ENCODE results near the gene SLC13A4.
A peak's percentile ranks its signal among the peaks of the same experiment; 100 is the strongest.
"Not testable (repeated sequence)": the region's sequence is repeated elsewhere in the genome, so short reads cannot be mapped to it uniquely, and the experiment has no call there.

Gene SLC13A4

DNA sequence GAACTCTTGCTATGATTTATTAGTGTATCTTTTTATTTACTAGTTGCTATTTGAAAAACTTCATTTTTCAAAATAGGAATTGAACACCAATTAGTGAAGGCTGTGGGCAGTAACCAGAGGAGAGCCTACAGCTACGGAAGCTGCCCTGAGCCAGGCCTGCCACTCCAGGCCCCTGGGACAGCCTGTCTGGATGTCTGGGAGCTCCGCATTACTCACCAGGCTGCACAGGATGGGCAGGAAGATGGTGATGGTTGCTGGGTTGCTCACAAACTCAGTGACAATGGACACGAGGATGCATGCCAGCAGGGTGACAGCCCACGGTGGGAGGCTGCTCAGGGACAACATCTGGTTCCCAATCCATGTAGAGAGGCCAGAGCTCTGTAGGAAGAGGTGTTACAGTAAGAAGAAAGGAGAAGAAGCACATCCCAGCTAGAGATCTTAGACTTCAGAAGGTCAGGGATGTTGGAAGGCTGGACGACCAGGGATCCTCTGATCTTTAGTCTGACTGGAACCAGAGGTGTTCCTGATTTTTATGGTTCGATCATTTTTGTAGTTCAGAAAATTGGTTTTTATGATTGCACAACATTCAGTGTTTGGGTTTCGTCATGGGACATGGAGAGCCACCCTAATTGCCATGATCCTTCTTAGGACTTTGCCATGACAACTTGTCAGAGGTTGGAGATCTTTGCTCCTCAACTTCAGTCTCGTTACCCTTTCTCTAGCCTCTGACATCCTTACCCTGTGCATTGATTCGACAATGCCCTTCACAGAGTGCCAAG is 42.5 kb downstream of the SLC13A4 start:
- DNase-seq, result no peak

DNA sequence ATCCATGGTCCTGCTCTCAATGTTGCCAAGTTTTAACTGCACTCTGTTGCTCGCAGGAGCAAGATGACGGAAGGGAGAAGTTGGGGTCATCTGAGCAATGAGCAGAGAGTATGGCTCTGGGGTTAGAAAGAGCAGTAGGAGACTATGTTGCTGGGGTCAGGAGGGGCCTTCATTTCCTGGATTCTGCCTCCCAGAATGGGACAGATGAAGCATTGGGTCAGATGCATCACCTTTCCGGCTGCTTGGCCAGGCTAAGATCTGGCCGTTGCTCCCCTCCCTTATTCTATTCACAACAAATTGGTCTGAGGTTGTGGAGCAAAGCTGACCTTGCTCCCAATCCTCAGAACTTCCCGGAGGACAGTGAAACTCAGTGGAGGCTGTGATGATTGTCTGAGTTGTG is 43.3 kb downstream of the SLC13A4 start:
- no peak for DNase-seq

DNA sequence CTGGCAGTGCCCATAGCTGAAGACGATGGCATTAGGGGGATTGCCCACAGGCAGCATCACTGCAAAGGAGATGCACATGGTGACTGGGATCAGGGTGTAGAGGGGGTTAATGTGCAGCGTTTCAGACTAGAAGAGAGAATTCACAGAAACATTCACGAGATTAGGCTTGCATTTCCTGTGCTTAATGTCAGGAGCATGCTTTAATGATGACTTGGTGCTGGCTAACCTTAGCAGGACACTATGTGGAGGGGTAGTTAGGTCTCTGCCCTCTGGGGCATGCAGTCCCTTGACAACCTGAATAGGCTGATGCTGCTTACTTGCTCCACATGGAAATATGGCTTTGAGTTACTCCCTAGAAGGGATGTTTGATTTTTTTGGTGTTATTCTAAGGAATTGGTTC is 43.9 kb downstream of the SLC13A4 start:
- no peak for DNase-seq

- DNase-seq, result no peak
These were observed 44.4 kb downstream of the SLC13A4 start for GRCh38 chr7:135683609-135684008.

DNA sequence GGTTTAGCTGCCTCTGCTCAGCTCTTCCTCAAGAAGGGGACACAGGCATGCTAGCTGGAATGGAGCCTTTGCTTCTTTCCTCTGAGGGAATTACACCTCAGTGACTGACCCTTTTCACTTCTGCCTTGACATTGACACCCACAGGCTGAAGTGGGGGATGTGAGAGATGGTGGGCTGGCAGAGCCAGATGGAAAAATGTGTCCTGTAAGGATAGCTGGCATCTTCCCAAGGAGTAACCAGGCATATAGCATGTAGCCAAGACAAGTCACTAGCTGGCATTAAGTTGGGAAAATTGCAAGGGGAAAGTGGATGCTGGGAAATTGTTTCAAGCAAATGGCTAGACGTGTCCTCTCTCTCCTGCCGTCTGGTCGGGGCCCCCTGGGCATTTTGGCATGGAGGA is 45.8 kb downstream of the SLC13A4 start:
- no peak for DNase-seq

GRCh38 chr7:135681762-135682161 is 46.2 kb downstream of the SLC13A4 start:
- no peak for DNase-seq

- no peak for DNase-seq
These were observed 49.1 kb downstream of the SLC13A4 start for GRCh38 chr7:135678612-135679575.

- DNase-seq, result no peak
These were observed 54.7 kb downstream of the SLC13A4 start for GRCh38 chr7:135673360-135673706.

GRCh38 chr7:135672560-135673359 is 55.2 kb downstream of the SLC13A4 start:
- peak; percentile 47 for DNase-seq

DNA sequence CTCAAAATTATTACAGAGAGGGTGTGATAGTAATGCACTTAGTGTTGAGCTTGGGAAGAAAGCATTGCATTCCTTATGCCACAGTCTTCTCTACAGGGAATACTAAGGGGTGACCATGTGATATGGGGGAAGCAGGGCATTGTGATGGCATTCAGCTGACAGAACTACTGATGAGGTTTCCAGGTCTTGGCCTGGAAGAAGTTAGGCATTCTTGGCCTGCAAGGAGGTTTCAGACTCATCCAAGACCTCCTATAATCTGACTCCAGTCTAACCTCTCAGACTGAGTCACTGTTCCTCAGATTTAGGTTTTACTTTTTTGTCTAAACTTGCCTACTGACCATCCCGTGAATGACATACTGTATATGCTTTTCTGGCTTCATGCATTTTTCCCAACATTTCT is 57.8 kb downstream of the SLC13A4 start:
- DNase-seq, result no peak

DNA sequence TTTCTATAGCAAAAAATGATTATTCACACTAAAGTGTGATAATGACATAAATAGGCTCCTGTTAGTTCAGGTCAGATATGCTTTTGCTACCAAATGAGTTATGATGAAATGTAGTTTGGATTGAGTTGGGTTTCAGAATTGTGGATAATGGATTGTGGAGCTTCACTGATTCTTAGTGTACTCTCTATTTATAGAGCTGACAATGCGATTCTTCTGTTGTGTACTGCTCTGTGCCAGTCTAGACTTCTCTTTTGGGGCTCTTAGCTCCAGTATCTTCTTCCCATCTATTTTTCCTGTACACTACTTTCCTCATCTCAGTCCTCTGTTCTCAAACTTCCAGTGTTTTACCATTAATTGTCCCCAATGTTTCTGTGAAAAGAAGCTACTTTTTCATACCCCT is 58.2 kb downstream of the SLC13A4 start:
- DNase-seq, result no peak

GRCh38 chr7:135668852-135669395 is 59.1 kb downstream of the SLC13A4 start:
- DNase-seq, result not testable (repeated sequence)

- not testable (repeated sequence) for DNase-seq
These were observed 60.4 kb downstream of the SLC13A4 start for GRCh38 chr7:135667626-135668025.

GRCh38 chr7:135666846-135667245 is 61.1 kb downstream of the SLC13A4 start:
- no peak for DNase-seq

DNA sequence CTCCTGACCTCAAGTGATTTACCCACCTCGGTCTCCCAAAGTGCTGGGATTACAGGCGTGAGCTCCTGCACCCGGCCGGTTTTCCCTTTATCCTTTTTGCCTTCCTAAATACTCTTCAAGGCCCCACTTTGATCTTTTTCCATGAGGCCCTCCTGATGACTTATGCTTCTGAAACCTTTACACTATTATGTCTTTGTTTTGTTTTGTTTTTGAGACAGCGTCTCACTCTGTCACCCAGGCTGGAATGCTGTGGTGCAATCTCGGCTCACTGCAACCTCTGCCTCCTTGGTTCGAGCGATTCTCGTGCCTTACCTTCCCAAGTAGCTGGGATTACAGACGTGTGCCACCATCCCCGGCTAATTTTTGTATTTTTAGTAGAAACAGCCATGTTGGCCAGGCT is 61.8 kb downstream of the SLC13A4 start:
- DNase-seq, result no peak

DNA sequence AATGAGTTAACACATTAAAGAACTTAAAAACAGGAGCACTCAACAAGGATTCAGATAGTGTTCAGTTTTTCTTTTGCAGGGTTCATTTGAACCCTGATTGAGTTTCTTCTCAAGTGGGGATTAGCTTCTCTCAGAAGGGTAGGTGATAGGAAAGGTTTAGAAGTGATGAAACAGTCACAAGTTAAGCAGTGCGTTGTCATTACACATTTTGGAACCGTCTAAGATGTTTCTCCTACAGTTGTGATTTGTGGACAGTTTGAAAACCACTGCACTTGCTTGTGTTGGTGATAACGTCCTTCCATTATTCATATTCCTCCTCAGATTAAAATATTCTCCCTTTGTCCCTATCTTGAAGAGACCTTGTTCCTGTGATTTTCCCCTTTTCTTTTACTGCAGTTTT is 62.9 kb downstream of the SLC13A4 start:
- no peak for DNase-seq

- DNase-seq, result peak; percentile 48
These were observed 63.9 kb downstream of the SLC13A4 start for GRCh38 chr7:135664046-135664589.

DNA sequence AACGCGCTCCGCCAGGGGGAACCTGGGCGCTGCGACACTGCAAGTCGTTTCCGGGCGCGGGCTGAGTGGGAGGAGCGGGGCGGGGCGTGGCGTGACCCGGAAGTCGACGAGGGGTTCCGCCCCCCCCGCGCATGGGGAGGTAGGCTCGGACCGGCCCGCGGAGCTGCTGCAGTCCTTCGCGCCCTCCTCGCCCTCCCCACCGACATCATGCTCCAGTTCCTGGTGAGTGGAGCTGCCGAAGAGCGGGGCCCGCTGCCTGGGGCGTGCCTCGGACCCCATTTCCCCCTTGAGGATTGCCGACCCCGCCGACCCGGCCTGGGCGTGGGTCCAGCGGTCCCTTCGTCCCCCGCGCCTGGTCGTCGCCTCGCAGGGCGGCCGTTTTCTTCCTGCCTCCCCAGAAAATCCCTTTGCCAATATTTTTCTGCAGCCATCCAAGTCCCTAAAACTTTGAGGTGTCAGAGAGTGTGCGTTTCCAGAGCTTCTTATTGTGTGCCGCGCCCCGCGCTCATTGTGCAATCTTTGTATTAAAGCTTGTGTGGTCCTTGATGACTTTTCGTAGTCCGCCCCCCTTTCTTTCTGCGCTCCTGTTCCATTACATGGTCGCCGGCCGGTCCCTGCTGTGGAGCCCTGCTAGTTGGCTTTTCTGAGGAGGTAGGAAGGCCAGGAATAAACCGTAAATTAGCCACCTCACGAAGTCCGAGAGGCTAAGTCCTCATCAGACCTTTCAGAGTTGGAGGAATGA is 65.4 kb downstream of the SLC13A4 start, which contains the start of gene STMP1:
STMP1 (plus strand) TSS at position 142 of the 742 bp plus-strand sequence.
- DNase-seq, result peak; percentile 98

GRCh38 chr7:135662123-135662372 is 65.9 kb downstream of the SLC13A4 start:
- DNase-seq, result no peak

- DNase-seq, result no peak
These were observed 66.5 kb downstream of the SLC13A4 start for GRCh38 chr7:135661311-135662122.

Measured in activated CD4-positive, alpha-beta T cell treated with anti-CD3 and anti-CD28 coated beads, Interleukin-2, Interleukin-6, amounts not matched to agents 100 ng/mL and 50 ng/mL, durations not matched to agents 16 hours and 8 hours (primary cell).